Panc1 (cell line): Measurements from ENCODE around the gene NSL1. TPM values are rescaled to one million over a fixed set of nuclear protein-coding genes. Genes with fewer than 3 reads are reported as not detected.

Experiments used
- ATAC-seq: fragments of 200-7000 bp; cut with Tn5 transposase; 2 replicates; pipeline ENCODE4 v1.9.1; 2020; ENCODE audit warnings: mild to moderate bottlenecking, moderate library complexity
- BruUV-seq: library from RNA; stranded (reverse); fragments of 400-500 nt; replicated peaks from 2 replicates; lab custom pipeline; 2021; lab: Mats Ljungman, UMichigan
- CTCF ChIA-PET: fragments of 300-600 bp; sonication (Branson Sonifier 250); formaldehyde crosslinking; loops from one replicate; lab custom pipeline; 2022; ENCODE audit warnings: antibody characterized with exemption; lab: Charles Lee
- POLR2A ChIA-PET: fragments of 300-600 bp; sonication (Branson Sonifier 250); formaldehyde crosslinking; loops from one replicate; lab custom pipeline; 2022; ENCODE audit warnings: antibody characterized with exemption; lab: Charles Lee
- DNase-seq: peaks from one replicate; pipeline ENCODE4 v3.0.0-alpha.2; 2010; ENCODE audit warnings: low read depth, low spot score
- H3K27ac ChIP-seq: 2 replicates; pipeline ENCODE4 v1.5.1; 2011; ENCODE audit warnings: mild to moderate bottlenecking, low read length, inconsistent platforms
- H3K27me3 ChIP-seq: fragments of 200-500 bp; sonication (Bioruptor generic); 2 replicates; pipeline ENCODE4 v1.6.0; 2014; ENCODE audit warnings: low read length, inconsistent platforms; ENCODE audit not compliant: control insufficient read depth, insufficient read depth
- H3K36me3 ChIP-seq: fragments of 200-500 bp; sonication (Bioruptor generic); 2 replicates; pipeline ENCODE4 v1.5.1; 2014; ENCODE audit warnings: inconsistent platforms, mild to moderate bottlenecking, low read length, moderate library complexity; ENCODE audit not compliant: control insufficient read depth, insufficient read depth
- H3K4me1 ChIP-seq: 2 replicates; pipeline ENCODE4 v1.5.1; 2011; ENCODE audit warnings: inconsistent platforms, mild to moderate bottlenecking, low read length, moderate library complexity; ENCODE audit not compliant: control insufficient read depth, insufficient read depth
- H3K4me3 ChIP-seq, 2 experiments: 2 replicates each; pipeline ENCODE4 v1.5.1; 2011 to 2012; ENCODE audit warnings: low read depth in 2 of 2, low read length in 2 of 2, mild to moderate bottlenecking in 2 of 2, inconsistent platforms in 1 of 2, moderate library complexity in 1 of 2
- H3K9me3 ChIP-seq: fragments of 200-500 bp; sonication (Bioruptor generic); 2 replicates; pipeline ENCODE4 v1.5.1; 2014; ENCODE audit warnings: low read depth, mild to moderate bottlenecking, inconsistent platforms, low read length, moderate library complexity; ENCODE audit not compliant: control insufficient read depth, insufficient read depth
- POLR2AphosphoS5 ChIP-seq: IDR thresholded peaks from 2 replicates; pipeline ENCODE4 v1.6.1; 2012; ENCODE audit warnings: mild to moderate bottlenecking, low read depth, low read length, moderate library complexity
- SIN3A ChIP-seq: IDR thresholded peaks from 2 replicates; pipeline ENCODE4 v1.6.1; 2012; ENCODE audit warnings: low read depth, mild to moderate bottlenecking, low read length, moderate library complexity, borderline replicate concordance; ENCODE audit not compliant: insufficient read depth
- TCF7L2 ChIP-seq: IDR thresholded peaks from 2 replicates; pipeline ENCODE4 v1.6.1; 2011; ENCODE audit warnings: mild to moderate bottlenecking, low read depth, low read length, inconsistent platforms
- in situ Hi-C: cut with HindIII; loops from 2 replicates; pipeline ENCODE4 v1.10.0; 2016; ENCODE audit warnings: low sequenced_read_pairs, low pct_unique_long_range_greater_than_20kb
- intact Hi-C: fragments of 100-400 bp; cut with micrococcal nuclease; formaldehyde crosslinking; loops from one replicate; pipeline ENCODE4 v1.10.0; 2022; ENCODE audit not compliant: unreplicated experiment
- total RNA-seq: library from RNA; stranded (reverse); gene quantifications from one replicate; pipeline ENCODE4 v1.2.1, GENCODE V29; 2021; ENCODE audit not compliant: unreplicated experiment
- TF ChIP-seq, protein P1 (sequence below), 2 experiments: IDR thresholded peaks; 2 replicates each; pipeline ENCODE4 v1.6.1; 2011 to 2012; ENCODE audit warnings: low read depth in 2 of 2, control low read depth in 1 of 2, low read length in 1 of 2, mild to moderate bottlenecking in 1 of 2, moderate library complexity in 1 of 2; ENCODE audit not compliant: insufficient read depth in 1 of 2
- TF ChIP-seq, protein P2 (sequence below): fragments of 450-650 bp; IDR thresholded peaks from 2 replicates; pipeline ENCODE4 v1.5.1; 2017; ENCODE audit warnings: mild to moderate bottlenecking

NSL1 gene
- total RNA-seq, 1 experiment from 2014 or later: 21.8 TPM

DNA sequence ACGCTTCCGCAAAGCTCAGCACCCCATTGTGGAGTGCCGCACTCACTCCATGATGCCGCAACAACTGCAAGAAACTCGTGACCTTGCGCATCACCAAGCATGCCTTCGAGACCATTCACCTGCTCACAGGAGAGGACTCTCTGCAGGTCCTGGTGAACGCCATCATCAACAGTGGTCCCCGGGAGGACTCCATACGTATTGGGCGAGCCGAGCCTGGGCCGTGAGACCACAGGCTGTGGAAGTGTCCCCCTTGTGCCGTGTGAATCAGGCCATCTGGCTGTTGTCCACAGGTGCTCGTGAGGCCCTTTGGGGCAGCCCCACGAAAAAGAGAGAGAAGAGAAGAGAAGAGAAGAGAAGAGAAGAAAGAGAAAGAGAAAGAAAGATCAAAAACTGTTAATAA is 32.6 kb upstream of the NSL1 start:
- in situ Hi-C loops: no loop called here
- POLR2A ChIA-PET: no interaction called here
- DNase-seq (no peak), ATAC-seq (no peak)
- peaks cover 12% of the 10 kb centered on the region for H3K9me3 ChIP-seq
- H3K36me3 ChIP-seq: no peaks in the 10 kb centered on the region
- BruUV-seq: no TSS peak
- CTCF ChIA-PET: no interaction called here
- H3K27me3 ChIP-seq: no peaks in the 10 kb centered on the region
- H3K4me3 ChIP-seq: no peak overlapping the region
- intact Hi-C loops: no loop called here
- H3K4me1 ChIP-seq: no peaks in the 10 kb centered on the region
- H3K27ac ChIP-seq: no peak overlapping the region
- TF ChIP-seq POLR2AphosphoS5 (no peak), TCF7L2 (no peak), SIN3A (no peak)
- TF ChIP-seq, protein P1, sequence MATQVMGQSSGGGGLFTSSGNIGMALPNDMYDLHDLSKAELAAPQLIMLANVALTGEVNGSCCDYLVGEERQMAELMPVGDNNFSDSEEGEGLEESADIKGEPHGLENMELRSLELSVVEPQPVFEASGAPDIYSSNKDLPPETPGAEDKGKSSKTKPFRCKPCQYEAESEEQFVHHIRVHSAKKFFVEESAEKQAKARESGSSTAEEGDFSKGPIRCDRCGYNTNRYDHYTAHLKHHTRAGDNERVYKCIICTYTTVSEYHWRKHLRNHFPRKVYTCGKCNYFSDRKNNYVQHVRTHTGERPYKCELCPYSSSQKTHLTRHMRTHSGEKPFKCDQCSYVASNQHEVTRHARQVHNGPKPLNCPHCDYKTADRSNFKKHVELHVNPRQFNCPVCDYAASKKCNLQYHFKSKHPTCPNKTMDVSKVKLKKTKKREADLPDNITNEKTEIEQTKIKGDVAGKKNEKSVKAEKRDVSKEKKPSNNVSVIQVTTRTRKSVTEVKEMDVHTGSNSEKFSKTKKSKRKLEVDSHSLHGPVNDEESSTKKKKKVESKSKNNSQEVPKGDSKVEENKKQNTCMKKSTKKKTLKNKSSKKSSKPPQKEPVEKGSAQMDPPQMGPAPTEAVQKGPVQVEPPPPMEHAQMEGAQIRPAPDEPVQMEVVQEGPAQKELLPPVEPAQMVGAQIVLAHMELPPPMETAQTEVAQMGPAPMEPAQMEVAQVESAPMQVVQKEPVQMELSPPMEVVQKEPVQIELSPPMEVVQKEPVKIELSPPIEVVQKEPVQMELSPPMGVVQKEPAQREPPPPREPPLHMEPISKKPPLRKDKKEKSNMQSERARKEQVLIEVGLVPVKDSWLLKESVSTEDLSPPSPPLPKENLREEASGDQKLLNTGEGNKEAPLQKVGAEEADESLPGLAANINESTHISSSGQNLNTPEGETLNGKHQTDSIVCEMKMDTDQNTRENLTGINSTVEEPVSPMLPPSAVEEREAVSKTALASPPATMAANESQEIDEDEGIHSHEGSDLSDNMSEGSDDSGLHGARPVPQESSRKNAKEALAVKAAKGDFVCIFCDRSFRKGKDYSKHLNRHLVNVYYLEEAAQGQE (IDR thresholded peaks at IDR 0.05; ENCODE audit: insufficient read depth in 1 of 2, low read depth in 2 of 2, low read length in 1 of 2): no peak
- TF ChIP-seq, protein P2, sequence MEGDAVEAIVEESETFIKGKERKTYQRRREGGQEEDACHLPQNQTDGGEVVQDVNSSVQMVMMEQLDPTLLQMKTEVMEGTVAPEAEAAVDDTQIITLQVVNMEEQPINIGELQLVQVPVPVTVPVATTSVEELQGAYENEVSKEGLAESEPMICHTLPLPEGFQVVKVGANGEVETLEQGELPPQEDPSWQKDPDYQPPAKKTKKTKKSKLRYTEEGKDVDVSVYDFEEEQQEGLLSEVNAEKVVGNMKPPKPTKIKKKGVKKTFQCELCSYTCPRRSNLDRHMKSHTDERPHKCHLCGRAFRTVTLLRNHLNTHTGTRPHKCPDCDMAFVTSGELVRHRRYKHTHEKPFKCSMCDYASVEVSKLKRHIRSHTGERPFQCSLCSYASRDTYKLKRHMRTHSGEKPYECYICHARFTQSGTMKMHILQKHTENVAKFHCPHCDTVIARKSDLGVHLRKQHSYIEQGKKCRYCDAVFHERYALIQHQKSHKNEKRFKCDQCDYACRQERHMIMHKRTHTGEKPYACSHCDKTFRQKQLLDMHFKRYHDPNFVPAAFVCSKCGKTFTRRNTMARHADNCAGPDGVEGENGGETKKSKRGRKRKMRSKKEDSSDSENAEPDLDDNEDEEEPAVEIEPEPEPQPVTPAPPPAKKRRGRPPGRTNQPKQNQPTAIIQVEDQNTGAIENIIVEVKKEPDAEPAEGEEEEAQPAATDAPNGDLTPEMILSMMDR: no peak

DNA sequence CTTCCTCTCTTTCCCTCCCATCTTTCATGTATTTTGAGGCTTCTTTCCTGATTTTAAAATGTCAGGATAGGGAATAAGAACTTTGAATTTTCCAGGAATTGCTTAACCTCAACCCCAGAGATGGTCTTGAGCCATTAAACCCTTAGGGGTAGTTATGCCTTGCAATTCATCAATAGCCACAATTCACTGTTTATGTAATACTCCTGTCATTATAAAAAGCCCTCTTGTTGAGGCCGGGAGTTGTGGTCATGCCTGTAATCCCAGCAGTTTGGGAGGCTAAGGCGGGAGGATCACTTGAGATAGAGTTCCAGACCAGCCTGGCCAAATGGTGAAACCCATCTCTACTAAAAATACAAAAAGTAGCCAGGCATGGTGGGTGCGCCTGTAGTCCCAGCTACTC is 31.4 kb upstream of the NSL1 start:
- no peaks in the 10 kb centered on the region for H3K27me3 ChIP-seq
- intact Hi-C loops: no loop called here
- CTCF ChIA-PET: interaction anchor here (0.6 to 0.8 kb wide), 2 partner anchors 51 to 158 kb away, joined by 3 to 7 read pairs; no protein-coding TSS in a partner anchor
- BruUV-seq: no TSS peak
- H3K4me1 ChIP-seq: no peaks in the 10 kb centered on the region
- ATAC-seq (no peak), DNase-seq (no peak)
- peaks cover 12% of the 10 kb centered on the region for H3K9me3 ChIP-seq
- TF ChIP-seq, protein P1 (IDR thresholded peaks at IDR 0.05; ENCODE audit: insufficient read depth in 1 of 2, low read depth in 2 of 2, low read length in 1 of 2): no peak
- TF ChIP-seq SIN3A (no peak), POLR2AphosphoS5 (no peak), TCF7L2 (no peak)
- TF ChIP-seq, protein P2: no peak
- no peaks in the 10 kb centered on the region for H3K36me3 ChIP-seq
- no peak overlapping the region for H3K4me3 ChIP-seq
- in situ Hi-C loops: no loop called here
- H3K27ac ChIP-seq: no peak overlapping the region
- POLR2A ChIA-PET: interaction anchor here (0.6 kb wide), 2 partner anchors 52 to 110 kb away, joined by 3 to 4 read pairs; no protein-coding TSS in a partner anchor
